GM19193 (cell line): ENCODE measurements around the gene DNA2.

Source experiments
- POLR2A ChIP-seq: IDR thresholded peaks from 4 replicates; pipeline ENCODE4 v1.6.1; 2011; ENCODE audit not compliant: insufficient read depth, insufficient read length; ENCODE audit errors: extremely low read depth

DNA2 gene, protein sequence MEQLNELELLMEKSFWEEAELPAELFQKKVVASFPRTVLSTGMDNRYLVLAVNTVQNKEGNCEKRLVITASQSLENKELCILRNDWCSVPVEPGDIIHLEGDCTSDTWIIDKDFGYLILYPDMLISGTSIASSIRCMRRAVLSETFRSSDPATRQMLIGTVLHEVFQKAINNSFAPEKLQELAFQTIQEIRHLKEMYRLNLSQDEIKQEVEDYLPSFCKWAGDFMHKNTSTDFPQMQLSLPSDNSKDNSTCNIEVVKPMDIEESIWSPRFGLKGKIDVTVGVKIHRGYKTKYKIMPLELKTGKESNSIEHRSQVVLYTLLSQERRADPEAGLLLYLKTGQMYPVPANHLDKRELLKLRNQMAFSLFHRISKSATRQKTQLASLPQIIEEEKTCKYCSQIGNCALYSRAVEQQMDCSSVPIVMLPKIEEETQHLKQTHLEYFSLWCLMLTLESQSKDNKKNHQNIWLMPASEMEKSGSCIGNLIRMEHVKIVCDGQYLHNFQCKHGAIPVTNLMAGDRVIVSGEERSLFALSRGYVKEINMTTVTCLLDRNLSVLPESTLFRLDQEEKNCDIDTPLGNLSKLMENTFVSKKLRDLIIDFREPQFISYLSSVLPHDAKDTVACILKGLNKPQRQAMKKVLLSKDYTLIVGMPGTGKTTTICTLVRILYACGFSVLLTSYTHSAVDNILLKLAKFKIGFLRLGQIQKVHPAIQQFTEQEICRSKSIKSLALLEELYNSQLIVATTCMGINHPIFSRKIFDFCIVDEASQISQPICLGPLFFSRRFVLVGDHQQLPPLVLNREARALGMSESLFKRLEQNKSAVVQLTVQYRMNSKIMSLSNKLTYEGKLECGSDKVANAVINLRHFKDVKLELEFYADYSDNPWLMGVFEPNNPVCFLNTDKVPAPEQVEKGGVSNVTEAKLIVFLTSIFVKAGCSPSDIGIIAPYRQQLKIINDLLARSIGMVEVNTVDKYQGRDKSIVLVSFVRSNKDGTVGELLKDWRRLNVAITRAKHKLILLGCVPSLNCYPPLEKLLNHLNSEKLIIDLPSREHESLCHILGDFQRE

DNA sequence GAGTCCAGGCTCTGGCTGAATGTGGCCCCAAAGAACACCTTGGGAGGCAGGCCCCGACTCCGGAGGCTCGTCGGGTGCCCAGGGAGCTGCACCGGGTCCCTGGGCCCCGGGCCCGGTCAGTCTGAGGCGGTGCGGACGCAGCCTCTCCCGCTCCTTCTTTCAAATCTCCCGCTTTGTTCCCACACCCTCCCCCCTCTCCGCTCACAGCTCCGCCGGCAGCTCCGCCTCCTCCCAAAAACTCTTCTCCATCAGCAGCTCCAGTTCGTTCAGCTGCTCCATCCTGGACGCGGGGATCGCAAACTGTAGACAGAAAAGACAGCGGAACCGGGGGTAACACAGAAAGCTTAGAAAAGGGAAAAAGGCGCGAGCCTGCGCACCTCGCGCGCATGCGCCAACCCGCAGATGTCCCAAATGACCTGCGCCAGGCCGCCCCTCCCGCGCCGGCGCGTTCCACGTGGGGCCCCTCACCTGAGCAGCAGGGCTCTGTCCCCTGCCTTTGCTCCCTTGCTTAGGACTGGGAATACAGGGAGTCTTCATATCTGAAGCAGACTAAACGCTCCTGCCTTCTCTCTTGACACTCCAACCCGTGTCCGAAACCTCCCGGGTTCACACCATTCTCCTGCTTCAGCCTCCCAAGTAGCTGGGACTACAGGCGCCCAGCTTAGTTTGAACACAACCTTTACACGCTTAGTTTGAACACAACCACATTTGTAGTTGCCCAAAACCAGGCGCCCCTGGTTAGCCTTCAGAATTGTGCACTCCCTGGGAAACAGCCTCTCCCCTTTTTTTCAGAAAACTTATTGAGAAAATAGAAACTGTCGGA, at the start of gene DNA2:
Gene DNA2, minus strand, starts transcription at position 388 of the 823 bp plus-strand sequence. Its CDS starts 109 bp downstream, at position 279.
- peak; percentile 75 for TF ChIP-seq POLR2A

DNA sequence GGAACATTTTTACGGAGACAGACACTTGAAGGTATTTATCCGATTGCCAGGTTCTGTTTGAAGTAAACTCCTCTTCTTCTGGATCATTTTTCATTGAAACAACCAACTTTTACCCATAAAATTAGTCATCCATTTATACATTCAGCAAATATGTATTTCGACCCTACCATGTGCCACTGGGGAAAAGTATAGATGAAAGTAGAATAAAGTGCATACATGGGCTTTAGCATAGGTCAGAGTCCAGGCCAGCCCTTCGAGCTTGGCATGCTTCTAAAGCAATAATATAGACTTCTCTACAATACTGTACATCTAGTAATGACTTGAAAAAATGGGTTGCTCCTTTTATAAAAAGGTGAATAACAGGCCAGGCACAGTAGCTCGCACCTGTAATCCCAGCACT, 45.4 kb upstream of the DNA2 start:
- no peak for TF ChIP-seq POLR2A

DNA sequence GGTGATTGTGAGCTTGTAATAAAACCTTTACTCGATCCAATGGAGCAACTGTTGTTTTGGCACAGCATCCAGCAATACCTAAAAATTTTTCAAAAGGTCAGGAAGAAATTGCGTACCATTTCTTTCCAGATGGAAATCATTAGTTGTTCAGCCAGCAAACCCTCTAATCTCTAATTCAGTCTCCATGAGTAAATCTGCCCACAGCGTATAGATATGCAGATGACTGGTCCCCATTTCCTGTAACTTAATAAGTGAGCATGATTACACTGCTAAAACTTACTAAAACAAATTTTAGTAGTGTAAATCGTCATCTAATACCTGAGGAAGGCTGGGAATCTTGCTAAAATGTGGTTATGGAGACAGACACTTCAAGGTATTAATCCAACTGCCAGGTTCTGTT, 45.0 kb upstream of the DNA2 start:
- no peak for TF ChIP-seq POLR2A

DNA sequence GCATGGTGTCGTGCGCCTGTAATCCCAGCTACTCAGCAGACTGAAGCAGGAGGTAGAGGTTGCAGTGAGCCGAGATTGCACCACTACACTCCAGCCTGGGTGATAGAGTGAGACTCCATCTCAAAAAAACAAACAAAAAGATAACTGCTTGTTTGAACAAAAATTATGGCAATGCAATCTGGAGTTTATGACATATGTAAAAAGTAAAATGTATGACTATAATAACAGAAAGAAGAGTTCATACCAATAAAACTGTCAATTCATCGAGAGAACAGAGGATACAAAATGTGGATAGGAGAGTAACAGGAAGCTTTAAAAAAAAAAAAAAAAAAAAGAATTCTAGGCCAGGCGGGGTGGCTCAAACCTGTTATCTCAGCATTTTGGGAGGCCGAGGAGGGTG, 36.3 kb upstream of the DNA2 start:
- TF ChIP-seq POLR2A = no peak

DNA sequence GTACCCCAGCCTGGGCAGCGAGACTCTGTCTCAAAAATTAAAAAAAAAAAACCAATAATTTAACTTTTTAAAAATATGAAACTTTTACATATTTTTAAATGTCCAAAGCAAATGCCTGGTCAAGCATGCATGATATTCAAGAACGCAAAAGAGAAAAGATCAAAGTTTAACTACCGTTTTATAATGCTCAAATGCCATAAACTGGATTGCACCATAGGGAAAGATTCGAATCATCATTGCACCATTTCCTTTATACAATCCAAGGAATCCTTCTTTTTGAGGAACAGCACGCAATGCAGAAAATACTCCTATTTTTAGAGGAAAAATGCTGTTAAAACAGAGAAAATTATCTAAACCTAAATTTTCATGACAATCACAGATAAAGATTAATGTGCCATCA, 34.6 kb upstream of the DNA2 start:
- TF ChIP-seq POLR2A = no peak

DNA sequence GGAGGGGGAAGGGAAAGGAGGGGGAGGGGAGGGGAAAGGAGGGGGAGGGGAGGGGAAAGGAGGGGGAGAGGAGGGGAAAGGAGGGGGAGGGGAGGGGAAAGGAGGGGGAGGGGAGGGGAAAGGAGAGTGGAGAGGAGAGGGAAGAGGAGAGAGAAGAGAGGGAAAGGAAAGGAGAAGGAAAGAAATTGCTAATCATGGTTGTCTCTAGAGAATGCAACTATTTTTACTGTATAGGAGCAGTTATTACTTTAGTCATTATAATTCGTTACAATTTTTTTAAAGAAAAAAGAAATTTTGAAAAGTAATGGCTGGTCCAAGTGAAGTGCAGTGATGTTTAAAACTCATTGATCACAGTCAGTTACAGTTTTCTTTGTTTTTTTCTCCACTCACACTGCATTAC, 31.1 kb upstream of the DNA2 start:
- TF ChIP-seq POLR2A = no peak

DNA sequence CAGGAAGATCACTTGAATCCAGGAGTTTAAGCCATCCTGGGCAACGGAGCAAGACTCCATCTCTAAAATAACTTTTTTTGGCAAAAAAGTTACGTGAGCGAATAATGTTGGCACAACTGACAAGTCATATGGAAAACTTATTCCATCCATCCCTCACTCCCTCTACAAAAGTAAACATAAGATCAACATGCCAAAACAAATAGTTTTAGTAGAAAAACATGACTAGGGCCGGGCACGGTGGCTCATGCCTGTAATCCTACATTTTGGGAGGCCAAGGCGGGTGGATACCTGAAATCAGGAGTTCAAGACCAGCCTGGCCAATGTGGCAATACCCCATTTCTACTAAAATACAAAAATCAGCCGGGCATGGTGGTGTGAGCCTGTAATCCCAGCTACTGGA, 29.9 kb upstream of the DNA2 start:
- no peak for TF ChIP-seq POLR2A

DNA sequence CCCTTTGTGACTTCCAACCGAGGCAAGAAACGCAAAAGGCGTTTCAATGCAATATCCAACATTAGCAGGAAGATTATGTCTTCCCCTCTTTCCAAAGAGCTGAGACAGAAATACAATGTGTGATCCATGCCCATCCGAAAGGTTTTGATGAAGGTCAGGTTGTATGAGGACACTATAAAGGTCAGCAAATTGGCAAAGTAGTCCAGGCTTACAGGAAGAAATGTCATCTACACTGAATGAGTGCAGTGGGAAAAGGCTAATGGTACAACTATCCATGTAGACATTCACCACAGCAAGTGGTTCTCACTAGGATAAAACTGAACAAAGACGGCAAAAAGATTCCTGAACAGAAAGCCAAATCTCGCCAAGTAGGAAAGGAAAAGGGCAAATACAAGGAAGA, 27.8 kb upstream of the DNA2 start:
- no peak for TF ChIP-seq POLR2A

DNA sequence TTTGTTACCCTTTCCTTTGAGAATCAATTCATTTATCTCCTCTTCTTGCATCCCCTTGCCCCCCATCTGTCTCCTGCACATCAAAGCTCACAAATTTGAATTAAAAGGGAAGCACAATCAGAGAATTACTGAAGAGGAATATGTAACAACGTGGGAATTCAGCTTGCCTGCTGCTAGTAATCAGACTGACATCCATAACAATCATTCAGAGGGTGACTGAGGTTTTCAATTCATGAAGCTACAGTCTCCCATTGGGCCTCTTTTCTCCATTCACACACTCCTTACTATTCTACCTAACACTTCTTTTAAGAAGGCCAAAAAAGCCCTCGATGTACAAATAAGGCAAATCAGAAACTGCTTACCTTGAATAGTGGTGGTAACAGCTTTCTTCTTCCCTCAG, 24.3 kb upstream of the DNA2 start:
- TF ChIP-seq POLR2A = no peak

DNA sequence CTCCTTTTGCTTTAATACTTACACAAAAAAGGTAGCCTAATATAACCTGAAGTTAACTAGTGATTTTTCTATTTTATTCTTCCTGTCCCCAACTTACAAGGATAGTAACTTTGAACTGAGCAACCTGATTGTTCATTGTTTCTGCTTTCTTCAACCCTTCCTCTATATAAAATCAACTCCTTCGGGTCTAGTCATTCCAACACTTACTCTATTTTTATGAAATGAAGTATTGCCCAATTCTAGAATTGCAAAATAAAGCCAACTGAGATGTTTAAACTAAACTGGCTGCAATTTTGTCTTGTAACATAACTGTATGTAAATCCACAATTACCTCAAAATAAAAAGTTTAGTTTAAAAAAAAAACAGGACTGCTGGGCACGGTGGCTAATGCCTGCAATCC, 20.3 kb upstream of the DNA2 start:
- no peak for TF ChIP-seq POLR2A

DNA sequence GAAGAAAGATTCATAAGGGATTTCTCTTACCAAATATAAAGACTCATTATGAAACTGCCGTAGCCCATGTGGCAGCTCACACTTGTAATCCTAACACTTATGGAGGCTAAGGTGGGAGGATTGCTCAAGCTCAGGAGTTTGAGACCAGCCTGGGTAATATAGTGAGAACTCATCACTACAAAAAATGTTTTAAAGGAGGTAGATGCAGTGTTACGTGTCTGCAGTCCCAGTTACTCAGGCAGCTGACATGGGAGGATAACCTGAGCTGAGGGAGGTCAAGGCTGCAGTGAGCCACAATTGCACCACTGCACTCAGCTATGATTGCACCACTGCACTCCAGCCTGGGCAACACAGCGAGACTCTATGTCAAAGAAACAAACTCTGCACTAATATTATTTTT, 18.1 kb upstream of the DNA2 start:
- no peak for TF ChIP-seq POLR2A

DNA sequence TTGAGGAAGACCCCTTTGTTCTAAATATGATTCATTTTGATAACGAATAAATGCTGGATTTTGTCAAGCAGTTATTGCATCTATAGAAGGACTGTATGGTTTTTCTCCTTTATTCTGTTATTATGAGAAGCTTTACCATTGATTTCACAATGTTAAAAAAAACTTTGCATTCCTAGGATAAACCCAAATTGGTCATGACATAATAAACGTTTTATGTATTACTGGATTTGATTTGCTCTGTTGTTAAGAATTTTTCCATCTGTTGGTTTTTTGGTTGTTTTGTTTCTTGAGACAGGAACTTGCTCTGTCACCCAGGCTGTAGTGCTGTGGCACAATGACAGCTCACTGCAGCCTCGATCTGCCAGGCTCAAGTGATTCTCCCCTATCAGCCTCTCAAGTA, 2.2 kb upstream of the DNA2 start:
- no peak for TF ChIP-seq POLR2A

DNA sequence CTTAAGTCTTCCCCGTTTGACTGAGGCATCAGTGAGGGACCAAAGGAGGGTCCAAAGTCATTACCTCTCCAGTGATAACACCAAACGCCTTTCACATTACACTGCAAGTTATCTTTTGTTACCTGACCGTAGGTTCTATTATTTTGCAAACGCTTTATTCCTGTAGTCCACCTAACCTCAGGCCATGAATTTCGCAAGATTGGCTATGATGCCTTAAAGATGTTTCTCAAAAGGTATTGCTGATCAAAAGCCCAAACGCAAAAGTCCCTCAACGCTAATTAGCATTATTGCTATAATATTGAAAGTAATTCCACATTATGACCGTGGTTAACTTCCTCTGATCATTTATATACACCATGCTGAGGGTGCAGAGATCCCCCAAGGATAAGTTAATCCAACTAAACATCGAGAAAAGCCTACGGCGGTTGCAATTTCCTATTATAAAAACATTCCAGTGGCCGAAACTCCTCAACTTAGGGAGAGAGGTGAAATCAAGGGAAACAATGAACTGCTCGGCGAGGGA, 649 bp downstream of the DNA2 start:
- no peak for TF ChIP-seq POLR2A

DNA sequence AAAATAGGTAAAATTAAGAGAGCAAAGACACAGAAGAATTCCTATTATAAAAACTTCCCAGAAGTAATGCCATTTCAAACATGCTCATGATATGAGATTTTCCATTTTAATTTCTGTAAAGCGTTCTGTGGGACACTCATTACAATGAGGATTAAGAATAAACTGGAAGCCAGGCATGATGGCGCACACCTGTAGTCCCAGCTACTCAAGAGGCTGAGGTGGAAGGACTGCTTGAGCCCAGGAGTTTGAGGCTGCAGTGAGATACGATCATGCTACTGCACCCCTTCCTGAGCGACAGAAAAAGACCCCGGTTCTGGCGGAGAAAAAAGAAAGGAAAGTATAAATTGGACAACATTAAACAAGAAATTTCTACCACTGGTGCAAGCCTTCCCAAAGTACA, 1.5 kb downstream of the DNA2 start:
- no peak for TF ChIP-seq POLR2A
